ENCODE results near the gene NREP.

Gene NREP

DNA sequence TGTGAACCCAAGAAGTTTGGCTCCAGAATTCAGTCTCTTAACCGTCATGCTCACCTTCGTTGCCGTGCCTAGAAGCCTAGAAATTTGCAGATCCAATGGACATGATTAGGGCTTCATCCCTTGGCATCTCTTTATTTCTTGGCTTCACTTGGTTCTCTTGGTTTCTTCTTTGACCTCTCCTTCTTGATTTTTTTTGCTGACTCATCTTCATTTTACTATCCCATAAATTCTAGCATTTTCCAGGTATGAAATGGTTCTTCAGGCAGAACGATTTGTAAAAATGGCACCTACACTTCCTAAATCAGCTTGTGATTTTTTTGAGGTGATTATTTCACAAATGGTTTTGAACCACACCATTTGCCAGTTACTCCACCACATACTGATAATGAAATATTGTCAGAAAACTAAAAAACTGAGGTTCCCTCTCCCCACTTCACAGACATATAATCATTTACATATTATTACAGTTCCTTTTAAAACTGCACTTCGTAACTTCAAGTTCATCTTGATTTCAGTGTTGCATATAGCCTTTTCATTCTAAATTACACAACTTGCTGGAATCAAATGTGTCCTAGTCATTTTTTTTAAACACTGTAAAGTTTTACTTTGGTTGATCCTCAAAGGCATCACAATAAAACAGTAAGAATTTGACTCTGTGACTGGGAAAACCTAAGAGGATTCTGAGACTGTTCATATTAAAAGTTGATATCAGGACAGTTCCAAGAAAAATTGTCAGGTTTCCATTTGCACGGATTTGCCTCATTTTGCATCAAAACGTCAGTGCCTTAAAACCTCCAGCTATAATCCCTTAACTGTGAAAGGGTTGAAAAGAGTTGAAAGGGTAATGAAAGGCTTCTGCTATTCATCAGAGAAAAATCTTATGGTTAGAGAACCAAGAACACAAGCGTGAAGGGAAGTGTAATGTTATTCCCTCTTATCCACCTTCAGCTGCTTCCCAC, 8.9 kb upstream of the NREP start:
- no peak for DNase-seq (ENCODE audit: low read depth)

DNA sequence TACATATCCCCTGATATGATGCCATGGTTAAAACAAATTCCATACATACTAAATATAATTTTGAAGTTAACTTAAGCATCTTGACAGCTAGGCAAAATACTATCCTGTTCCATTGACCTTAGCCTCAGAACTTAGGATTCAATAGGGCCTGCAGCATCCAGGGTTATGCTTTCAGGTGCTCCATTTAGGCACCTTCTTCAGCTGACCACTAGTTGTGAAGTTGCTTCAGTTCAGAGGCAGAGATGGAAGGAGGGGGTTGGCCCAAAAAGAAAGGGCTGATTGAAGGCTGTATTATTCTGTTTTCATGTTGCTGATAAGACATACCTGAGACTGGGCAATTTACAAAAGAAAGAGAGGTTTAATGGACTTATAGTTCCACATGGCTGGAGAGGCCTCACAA, 7.0 kb upstream of the NREP start:
- DNase-seq (ENCODE audit: low read depth) = no peak

DNA sequence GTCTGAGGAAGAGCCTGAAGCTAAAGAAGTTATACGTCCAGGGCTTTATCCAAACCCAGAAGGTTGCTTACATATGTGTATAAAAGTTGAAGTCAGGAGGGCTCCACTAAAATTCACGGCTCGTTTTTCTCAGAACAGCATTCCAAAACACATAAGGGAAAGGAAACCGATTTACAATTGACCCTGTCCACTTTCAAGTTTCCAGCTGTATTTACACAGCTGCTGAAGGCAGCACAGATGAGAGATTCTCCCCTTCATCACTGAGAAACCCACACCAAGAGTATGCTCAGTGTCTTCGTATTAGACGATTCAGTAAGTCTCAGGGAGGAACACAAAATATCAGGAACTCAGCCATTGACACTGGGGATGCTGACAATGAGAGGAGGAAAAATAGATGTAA, 5.9 kb upstream of the NREP start:
- DNase-seq (ENCODE audit: low read depth) = no peak

DNA sequence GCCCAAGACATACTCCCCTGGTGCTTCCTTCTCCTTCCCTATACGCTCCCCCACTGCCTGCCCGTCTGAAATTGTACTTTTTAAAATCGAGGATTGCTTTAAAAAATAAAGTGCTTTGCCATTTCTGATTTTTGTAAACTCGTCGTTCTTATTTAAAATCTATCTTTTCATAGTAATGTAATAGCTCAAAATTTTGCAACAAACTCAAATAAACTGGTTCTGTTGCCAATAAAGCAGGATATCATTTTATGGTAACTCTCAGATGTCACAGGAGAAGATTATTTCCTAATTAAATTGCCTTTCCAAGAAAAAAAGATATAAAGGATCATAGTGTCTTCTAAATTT, 1.3 kb upstream of the NREP start:
- no peak for DNase-seq (ENCODE audit: low read depth)

DNA sequence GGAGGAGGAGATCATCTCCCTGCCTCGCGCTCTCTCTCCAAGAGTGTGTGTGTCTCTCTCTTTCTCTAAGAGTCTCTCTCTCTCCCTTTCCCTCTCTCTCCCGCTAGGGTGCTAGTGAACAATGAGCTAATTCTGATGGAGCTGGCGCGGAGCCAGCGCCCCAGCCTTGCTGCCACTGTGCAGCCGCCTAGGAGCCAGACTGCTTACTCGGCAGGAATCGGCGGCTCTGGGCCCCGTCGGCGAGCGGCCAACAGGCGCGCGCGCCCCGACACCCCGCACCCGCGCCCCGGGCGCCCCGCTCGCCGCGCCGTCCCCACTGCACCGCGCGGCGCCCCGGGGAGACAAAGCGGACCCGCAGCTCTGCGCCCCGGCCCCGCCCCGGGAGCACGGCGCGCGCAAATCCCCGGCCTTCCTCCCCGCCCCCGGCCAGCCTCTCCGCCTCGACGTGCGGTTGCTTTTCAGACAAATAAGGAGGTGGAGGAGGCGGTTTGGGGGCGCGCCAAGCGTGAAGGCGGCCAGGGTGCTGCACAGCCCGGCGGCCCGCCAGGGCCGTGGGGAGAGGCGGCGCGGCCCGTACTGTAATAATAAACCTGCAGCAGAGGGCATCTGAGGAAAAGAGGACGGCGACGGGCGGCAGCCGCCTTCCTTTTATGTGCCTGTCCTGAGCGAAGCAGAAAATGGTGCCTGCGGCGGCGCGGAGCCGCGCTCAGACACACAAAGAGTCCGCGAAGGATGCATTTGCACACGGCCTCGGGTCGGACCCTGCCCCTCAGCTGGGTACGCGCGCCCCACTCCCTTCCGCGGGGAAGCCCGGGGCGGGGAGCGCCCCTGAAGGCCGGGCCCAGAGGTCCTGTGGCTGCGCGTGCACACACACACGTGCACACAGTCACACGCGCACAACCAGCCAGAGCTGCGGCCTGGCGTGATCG, 625 bp upstream of the NREP start:
- DNase-seq (ENCODE audit: low read depth) = peak; percentile 76

DNA sequence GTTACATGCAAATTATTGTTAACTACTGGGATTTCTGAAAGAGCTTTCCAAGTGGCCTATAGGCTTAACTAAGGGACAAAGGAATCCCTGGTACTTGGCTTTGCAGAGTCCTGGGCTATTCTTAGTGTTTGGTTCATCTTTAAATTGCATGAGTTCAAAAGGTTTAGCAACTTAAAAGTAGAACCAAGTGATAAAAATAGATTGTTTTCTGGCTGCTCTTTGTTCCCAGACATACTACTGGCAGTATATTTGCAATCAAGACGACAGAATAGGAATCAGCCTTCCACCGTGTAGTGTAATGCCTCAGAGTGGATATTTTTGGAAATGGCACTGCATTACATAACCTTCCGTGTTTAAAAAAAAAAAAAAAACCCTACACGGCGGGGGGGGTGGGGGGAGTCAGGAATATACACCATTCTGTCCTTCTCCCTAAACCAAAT, 1.0 kb downstream of the NREP start:
- DNase-seq (ENCODE audit: low read depth) = no peak

DNA sequence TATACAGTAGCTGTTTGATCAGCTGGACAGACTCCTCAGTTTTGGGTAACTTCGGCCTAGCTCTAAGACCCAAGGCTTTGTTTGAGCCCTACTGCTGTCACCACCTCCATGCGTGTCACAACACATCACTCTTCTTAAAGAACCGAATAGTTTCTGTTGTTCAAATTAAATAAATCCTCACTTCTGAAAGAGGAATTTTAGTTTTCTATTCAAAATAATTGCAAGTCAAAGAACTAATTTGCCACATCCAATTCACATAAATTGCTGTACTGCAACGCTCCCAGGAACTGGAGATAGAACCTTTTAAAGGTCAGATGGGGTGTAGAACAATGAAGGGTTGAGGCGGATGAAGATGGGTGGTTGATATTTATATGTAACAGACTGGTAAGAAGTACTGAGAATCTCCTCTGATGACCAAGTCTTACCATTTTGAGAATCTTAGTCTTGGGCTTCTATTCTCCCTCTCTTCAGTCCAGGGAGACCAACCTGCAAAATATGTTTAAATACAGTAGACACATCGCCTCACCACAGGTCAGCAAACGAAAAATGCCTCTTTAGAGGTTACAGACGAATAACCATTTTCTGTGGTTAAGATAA, 1.6 kb downstream of the NREP start:
- DNase-seq (ENCODE audit: low read depth) = no peak

DNA sequence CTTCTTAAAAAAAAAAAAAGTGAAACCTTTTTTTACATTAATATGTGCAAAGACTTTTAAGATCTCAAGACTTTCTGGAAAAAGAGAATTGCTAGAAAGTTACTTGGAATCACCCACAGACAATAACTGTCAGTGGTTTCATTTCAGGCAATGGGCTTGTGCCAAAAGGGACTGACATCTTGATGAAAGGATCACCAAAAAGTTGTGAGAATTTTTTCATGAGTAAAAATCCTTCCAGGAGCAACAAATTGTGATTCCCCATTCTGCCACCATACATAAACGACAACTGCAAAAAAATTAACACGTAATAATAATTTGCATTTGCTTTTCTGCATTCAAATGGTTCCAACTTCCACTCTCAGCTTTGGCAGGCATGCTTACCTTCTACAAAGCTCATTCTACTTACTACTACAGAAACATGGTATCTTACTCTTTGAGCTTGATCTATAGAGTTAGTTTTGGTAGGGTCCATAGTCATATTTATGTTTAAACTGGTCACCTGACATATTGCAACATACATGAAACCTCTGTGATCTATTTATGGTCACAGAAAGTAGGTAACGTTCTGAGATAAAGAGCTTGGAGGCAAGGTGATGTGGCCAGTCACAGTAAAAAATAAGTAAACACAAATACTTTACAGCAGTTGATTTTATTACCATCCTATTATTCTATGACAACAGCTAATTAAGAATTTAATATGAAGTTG, 3.0 kb downstream of the NREP start:
- DNase-seq (ENCODE audit: low read depth) = no peak

DNA sequence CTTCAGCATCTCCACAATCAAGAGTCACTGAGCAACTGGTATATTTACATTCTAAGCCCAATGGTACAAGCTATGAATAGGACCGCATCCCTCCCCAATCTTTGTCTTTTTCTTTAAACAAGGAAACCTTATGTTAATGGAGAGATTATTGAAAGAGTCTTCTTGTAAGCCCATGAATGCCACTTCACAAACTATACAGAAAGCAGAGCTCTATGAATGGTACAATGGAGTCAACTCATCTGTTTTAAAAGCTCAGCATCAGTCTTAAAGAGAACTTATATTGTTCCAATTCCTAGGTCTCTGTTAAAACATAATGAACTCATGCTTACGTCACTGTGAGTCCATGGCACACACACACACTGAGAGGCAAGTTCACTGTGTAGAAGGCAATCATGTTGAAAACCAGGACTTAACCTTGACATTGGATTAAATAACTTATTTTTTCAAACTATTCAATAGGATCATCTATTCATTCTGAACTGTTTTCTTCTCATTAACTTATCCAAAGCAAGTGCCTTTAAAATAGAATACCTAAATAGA, 4.5 kb downstream of the NREP start:
- DNase-seq (ENCODE audit: low read depth) = no peak

DNA sequence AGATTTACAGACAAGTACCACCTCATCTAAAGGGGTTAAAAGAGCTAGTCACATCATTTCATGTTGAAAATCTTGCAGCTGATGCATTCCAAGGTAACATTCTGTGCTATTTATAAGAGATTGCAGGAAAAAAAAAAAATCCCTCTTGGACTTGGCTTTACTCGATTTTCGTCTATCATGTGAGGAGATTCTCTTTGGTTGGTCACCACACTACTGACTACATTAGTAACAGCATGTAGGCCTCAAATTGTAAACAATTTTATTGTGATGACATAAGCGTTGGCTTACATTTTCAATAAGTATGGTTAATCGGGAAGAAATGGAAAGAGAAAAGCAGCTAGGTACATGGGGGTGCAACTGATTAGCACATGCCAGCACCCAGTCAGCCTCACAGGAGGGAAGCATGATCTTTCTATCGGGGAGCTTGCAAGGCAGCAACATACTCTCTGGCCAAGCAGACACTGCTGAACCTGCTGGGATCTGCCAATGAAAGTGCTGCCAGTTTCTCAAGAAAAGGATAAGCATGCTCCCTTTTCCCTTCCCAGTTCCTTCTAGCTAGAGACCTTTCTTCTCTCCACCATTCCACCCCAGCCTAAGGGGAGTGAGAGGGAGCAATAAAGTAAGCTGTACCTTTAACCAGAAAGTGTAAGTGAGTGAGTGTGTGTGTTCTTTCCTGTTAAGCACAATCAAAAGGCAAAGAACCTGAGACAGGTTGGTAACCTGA, 7.5 kb downstream of the NREP start:
- DNase-seq (ENCODE audit: low read depth) = no peak

DNA sequence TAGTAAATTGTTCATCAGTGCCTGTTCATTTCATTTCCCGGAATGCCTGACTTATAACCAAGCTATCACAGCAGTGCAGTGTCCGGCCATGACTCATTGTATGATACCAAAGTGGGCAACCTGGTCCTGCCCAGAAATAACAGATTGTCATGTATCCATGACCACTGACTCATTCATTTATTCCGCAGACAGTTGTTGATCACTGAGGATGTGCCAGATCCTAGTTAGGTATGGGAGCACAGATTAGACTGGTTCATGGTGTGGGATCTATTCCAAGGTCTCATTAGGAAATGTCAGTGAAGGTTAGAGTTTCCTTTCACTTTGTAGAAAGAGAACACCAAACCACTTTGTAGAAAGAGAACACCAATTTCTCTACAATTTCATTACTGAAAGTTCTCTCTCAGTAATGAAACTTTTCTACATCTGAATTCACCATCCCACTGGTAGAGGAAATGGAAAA, 8.7 kb downstream of the NREP start:
- no peak for DNase-seq (ENCODE audit: low read depth)

DNA sequence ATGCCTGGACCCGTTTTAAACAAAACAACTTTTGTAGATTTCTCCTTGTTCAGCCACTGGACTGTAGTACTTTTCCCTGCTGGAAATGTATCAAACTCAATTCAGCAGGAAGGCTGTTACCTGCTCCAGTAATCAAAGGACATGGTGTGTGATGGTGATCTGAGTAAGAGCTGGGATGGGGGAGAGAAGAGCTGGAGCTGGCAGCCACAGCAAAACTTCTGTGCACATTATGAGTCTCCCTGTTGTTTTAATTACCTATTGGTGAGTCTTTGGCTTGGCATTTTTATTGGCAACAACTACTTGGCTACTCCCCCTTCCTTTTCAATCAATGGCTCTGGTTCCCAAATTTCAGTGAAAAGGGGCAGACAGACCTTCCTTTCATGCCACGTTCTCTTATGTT, 9.7 kb downstream of the NREP start:
- DNase-seq (ENCODE audit: low read depth) = no peak

DNA sequence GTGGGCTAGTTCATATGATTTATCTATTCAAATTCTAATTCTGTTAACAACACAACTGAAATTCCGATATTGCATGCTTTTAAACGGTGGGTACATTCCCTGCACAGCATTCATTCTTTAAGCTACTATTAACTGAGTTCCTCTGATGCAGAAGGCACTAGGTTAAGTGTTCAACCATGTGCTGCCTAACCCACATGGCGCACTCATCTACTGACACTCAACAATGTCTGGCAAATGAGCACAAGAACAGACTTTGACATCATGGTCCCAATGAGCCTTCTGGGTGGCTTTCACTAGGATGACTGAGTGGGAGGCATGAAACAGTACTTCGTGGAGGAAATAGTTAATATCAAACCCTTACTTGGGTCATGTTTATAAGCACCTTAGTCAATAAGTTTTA, 10.2 kb downstream of the NREP start:
- DNase-seq (ENCODE audit: low read depth) = no peak

DNA sequence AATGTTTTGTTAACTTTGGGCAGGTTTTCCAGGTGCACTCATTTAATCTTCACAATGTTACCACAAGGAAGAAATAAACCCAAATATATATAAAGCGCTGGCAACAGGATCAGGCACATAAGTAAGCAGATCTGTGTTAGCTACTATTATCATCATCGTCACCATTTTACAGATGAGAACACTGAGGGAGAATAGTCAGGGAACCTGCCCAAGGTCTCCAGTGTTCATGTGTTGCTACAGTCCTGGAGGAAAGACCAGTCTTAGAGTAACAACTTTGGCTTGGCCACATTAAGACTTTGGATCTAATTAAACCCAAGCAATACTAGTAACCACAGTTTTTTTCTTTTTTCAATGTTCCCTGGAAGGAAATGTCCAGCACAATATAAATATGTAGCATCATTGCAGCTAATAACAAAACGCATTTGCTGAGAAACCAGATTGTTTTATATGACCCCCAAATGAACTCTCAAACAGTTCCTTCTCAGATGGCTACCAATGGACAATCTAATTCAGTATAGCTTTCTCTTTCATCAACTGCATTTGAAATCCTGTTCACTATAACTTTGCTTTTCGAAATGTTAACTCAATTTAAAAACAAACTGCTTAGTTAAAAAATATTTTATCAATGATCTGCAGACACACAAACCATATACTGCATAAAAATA, 11.8 kb downstream of the NREP start:
- DNase-seq (ENCODE audit: low read depth) = no peak

DNA sequence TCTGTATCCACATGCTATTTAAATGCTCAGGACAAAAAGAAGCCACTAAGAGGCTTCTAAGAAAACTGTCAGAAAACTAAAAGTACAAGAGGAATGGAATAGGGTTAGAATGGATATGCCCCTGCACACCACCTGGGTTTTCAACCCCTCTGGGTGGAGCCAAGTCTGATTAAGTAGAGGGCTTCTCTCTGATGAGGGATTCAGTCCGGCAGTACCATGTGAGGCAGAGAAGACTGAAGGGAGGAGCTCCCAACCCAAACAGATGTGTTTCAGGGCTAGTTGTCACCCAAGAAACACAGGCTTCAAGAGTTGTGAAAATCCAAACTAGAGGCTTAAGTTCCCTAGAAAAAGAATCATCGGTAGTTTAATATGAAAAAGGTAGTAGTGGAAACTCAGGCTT, 12.5 kb downstream of the NREP start:
- no peak for DNase-seq (ENCODE audit: low read depth)

DNA sequence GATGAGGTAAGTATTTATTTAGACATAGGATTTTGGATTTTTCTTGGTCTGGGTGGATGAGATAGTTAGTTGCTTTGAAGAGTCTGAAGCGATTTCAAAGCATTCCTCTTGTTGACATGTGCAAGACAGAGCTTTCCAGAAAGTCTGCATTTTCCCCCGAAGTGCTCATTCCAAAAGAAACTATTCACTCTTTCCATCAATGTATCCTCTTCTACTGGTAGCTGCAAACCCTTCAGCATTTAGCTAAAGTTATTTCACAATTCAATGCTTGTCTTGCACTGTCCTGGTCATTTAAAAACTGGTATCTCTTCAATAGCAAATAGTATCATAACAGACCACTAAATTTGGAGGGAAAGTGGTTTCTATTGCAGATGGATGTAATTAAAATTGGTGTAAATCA, 13.0 kb downstream of the NREP start:
- no peak for DNase-seq (ENCODE audit: low read depth)

DNA sequence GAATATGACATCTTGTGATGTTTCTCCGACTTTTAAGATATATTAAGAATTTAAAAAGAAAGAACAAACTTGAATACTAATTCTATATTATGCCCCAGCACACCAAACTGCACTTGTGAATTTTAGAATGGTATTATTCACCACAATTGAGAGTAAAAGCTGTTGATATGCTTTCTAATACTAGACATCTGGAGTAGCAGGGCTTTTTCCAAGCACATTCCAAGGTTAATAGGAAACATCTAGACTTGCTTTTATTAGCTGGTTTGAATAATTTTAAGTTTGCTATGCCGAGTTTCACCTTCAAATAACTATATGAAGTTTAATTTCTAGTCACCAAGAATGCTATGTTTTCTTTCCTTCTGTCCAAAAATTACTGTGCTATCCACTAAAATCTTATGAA, 13.5 kb downstream of the NREP start:
- no peak for DNase-seq (ENCODE audit: low read depth)

DNA sequence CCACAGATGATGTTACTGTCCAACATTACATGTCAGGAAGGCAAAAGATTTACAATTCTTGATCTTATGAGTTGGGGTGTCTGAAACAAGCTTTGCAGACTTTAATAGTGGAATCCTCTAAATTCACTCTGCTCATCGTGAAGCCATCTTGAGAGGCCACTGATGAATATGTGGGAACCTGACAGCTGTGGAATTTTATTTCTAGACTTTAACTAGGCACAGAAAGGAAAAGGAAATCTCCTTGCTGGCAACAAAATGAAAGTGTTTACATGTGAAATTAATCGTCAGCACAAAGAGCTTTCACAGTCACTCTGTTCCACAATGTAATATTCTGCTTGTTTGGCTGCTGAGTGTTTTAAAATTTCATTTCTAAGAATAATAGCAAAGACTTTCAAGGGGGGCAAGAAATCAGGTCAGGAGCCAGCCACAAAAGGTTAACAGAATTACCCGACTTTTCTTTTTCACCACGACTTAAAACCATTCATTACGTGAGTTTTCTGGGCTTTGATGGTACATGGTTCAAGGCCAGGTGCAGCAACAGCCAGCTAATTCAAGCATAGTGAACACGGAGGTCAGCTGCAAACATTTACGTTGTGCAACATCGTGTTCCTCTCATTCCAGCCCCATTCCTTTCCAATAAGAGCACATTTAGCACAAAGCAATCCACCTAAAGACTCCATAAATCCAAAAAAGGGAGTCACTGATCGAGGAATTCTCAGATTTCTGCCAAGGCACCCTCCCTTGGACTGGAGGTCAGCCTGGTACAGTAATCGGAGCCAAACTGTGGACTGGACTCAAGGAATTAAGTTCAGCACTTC, 14.6 kb downstream of the NREP start:
- DNase-seq (ENCODE audit: low read depth) = no peak

DNA sequence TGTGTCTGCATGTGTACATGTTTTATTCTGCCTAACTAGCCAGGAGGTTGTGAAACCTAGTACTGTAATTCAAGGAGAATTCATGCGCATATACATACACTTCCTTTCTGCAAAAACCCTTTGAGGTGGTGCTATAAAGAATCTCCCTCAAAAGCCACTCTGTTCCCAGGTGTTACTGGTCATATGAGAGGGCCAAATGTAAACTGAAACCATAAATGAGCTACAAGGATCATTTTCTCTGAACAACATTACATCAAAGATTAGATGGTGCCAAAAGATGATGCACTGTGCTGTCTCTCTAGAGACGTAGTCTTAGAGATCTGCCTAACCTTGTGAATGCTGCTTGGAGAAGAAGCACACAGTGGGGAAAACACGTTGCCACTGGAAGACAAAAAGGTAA, 15.7 kb downstream of the NREP start:
- no peak for DNase-seq (ENCODE audit: low read depth)

DNA sequence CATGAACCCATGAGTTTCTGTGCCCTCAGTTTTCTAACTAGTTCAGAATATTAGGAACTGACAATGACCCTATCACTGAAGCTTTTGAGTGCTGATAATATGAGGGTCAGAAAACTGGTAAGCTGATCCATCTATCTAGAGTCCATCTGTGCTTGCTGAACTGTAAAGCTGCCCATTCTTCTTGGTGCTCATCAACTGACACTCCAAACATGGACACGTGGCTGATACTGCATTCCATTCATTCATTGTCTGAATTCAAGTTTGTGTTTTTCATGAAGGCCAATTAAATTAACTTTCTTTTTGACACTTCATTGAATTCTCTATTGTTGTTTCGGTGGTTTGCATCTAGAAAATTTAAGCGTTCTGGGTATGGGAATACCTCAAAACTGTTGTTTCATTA, 17.6 kb downstream of the NREP start:
- no peak for DNase-seq (ENCODE audit: low read depth)

All from stimulated activated CD8-positive, alpha-beta memory T cell treated with anti-CD3 and anti-CD28 coated beads, Interleukin-4, amount 100 ng/mL, for 24 hours (primary cell).